PC-9 (cell line): ENCODE data around the gene BOC. TPM values are rescaled to one million over a fixed set of nuclear protein-coding genes. Genes with fewer than 3 reads are reported as not detected.

Experiments used
- BruUV-seq: library from RNA; stranded (reverse); fragments of 400-500 nt; replicated peaks from 2 replicates; lab custom pipeline; 2021; lab: Mats Ljungman, UMichigan
- CTCF ChIA-PET: fragments of 300-600 bp; sonication (Branson Sonifier 250); formaldehyde crosslinking; loops from one replicate; lab custom pipeline; 2022; ENCODE audit warnings: antibody characterized with exemption; lab: Charles Lee
- POLR2A ChIA-PET: fragments of 300-600 bp; sonication (Branson Sonifier 250); formaldehyde crosslinking; loops from one replicate; lab custom pipeline; 2022; ENCODE audit warnings: antibody characterized with exemption; ENCODE audit not compliant: unreplicated experiment; lab: Charles Lee
- DNase-seq, 2 experiments: peaks; one replicate each; pipeline versions ENCODE4 v3.0.0 to v3.0.0-alpha.2; 2015 to 2022; ENCODE audit warnings: mixed read lengths in 1 of 2
- H2AFZ ChIP-seq: fragments of 200-600 bp; sonication (generic); 2 replicates; pipeline ENCODE4 v1.8.1; 2017; ENCODE audit warnings: antibody characterized with exemption
- H3F3A ChIP-seq: fragments of 200-600 bp; sonication (generic); 2 replicates; pipeline ENCODE4 v1.8.1; 2017; ENCODE audit warnings: antibody characterized with exemption, mild to moderate bottlenecking, low read depth; ENCODE audit not compliant: insufficient read depth
- H3K27ac ChIP-seq: fragments of 200-600 bp; sonication (generic); 2 replicates; pipeline ENCODE4 v1.6.1; 2016; ENCODE audit warnings: mixed run types
- H3K27me3 ChIP-seq: fragments of 200-600 bp; sonication (generic); 2 replicates; pipeline ENCODE4 v1.6.1; 2016; ENCODE audit warnings: low read depth, mixed run types; ENCODE audit not compliant: insufficient read depth
- H3K36me3 ChIP-seq: fragments of 200-600 bp; sonication (generic); 2 replicates; pipeline ENCODE4 v1.6.1; 2016; ENCODE audit warnings: low read depth, mixed run types
- H3K4me1 ChIP-seq: fragments of 200-600 bp; sonication (generic); replicated peaks from 2 replicates; pipeline ENCODE4 v1.6.1; 2016; ENCODE audit warnings: mixed run types; ENCODE audit not compliant: insufficient read depth
- H3K4me2 ChIP-seq: fragments of 200-600 bp; sonication (generic); 2 replicates; pipeline ENCODE4 v1.6.1; 2017; ENCODE audit warnings: mixed run types
- H3K4me3 ChIP-seq: fragments of 200-600 bp; sonication (generic); 2 replicates; pipeline ENCODE4 v1.6.1; 2016; ENCODE audit warnings: mixed run types
- H3K79me2 ChIP-seq: fragments of 200-600 bp; sonication (generic); 2 replicates; pipeline ENCODE4 v1.6.1; 2017; ENCODE audit warnings: low read depth, mixed run types
- H3K9me2 ChIP-seq: fragments of 200-600 bp; sonication (generic); 2 replicates; pipeline ENCODE4 v1.8.1; 2017; ENCODE audit warnings: mild to moderate bottlenecking; ENCODE audit not compliant: insufficient read depth
- H3K9me3 ChIP-seq: fragments of 200-600 bp; sonication (generic); 2 replicates; pipeline ENCODE4 v1.8.1; 2016; ENCODE audit warnings: low read depth; ENCODE audit not compliant: insufficient read depth
- H4K20me1 ChIP-seq: fragments of 200-600 bp; sonication (generic); 2 replicates; pipeline ENCODE4 v1.8.1; 2017; ENCODE audit not compliant: insufficient read depth
- CTCF ChIP-seq: fragments of 200-600 bp; sonication (generic); conservative IDR thresholded peaks from 2 replicates; pipeline ENCODE4 v1.6.1; 2017; ENCODE audit warnings: mixed run types, antibody characterized with exemption, mild to moderate bottlenecking, moderate library complexity
- EZH2 ChIP-seq: fragments of 200-600 bp; sonication (generic); IDR thresholded peaks from 2 replicates; pipeline ENCODE4 v1.8.0; 2017; ENCODE audit warnings: antibody characterized with exemption, low read depth
- intact Hi-C: fragments of 100-400 bp; cut with micrococcal nuclease; formaldehyde crosslinking; loops from one replicate; pipeline ENCODE4 v1.10.0; 2022; ENCODE audit not compliant: unreplicated experiment
- total RNA-seq: library from RNA; stranded (reverse); gene quantifications from 2 replicates; pipeline ENCODE4 v1.2.3, GENCODE V29; 2021

Gene BOC
- total RNA-seq, 1 experiment from 2014 or later: 3.0 TPM

- no peaks in the 10 kb centered on the region for H3K79me2 ChIP-seq
- H3F3A ChIP-seq: no peaks in the 10 kb centered on the region
- no peak overlapping the region for H3K4me3 ChIP-seq
- H2AFZ ChIP-seq: no peak overlapping the region
- ChIA-PET CTCF (no interaction called here), POLR2A (no interaction called here)
- H3K9me2 ChIP-seq: no peaks in the 10 kb centered on the region
- intact Hi-C loops: no loop called here
- H4K20me1 ChIP-seq: no peaks in the 10 kb centered on the region
- TF ChIP-seq EZH2 (no peak), CTCF (no peak)
- H3K4me2 ChIP-seq: no peak overlapping the region
- no TSS peak for BruUV-seq
- no peaks in the 10 kb centered on the region for H3K9me3 ChIP-seq
- no peak overlapping the region for H3K27ac ChIP-seq
- H3K4me1 ChIP-seq: no peaks in the 10 kb centered on the region
- no peaks in the 10 kb centered on the region for H3K36me3 ChIP-seq
- H3K27me3 ChIP-seq: no peaks in the 10 kb centered on the region
- no peak for DNase-seq
Observed at GRCh38 chr3:113223475-113224281, 12.3 kb downstream of the BOC start.

DNA sequence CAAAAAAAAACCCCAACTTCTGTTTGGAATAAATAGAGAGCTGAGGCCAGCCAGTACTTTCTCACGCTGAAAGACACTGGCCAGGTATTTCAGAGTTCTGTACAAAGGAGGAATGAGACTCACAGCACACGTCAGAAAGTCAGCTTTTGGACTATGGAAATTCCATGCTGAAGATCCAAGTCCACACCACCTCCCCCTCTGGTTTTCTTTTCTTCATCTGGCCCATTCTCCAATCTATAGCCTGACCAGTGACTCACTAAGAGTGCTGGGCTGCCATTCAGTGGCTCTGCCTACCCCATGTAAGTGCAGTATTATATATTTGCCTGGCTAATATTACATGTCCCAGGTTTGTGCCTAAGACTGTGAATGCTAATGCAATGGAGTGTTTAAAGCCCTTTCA lies 13.9 kb downstream of the BOC start:
- no peak overlapping the region for H3K4me2 ChIP-seq
- intact Hi-C loops: no loop called here
- no peaks in the 10 kb centered on the region for H3K9me3 ChIP-seq
- no peaks in the 10 kb centered on the region for H3K4me1 ChIP-seq
- no peaks in the 10 kb centered on the region for H3K36me3 ChIP-seq
- H3F3A ChIP-seq: no peaks in the 10 kb centered on the region
- no peaks in the 10 kb centered on the region for H3K79me2 ChIP-seq
- no peak for DNase-seq
- H3K4me3 ChIP-seq: no peak overlapping the region
- no peak overlapping the region for H2AFZ ChIP-seq
- ChIA-PET POLR2A (no interaction called here), CTCF (no interaction called here)
- no peaks in the 10 kb centered on the region for H4K20me1 ChIP-seq
- no peak overlapping the region for H3K27ac ChIP-seq
- no TSS peak for BruUV-seq
- TF ChIP-seq EZH2: no peak
- TF ChIP-seq CTCF: no peak
- no peaks in the 10 kb centered on the region for H3K27me3 ChIP-seq
- no peaks in the 10 kb centered on the region for H3K9me2 ChIP-seq

DNA sequence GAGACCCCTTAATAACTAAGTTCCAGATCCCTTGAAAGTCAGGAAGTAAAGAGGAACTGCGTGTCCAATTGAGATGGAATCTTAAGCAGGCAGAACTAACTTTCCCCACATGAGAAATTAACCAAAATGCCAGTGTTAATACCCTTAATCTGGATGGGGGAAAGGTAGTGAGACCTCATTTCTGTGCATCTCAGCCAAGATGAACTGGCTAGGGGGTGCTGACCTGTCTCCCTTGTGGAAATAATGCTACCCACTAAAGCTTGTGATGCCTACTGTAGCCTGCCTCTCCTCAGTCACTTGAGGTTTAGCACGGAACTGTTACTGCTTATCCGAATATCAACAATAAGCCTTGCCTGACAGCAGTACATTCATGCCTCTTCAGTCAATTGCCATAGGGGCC lies 15.1 kb downstream of the BOC start:
- Histone ChIP-seq H3K79me2 (no peaks in the 10 kb centered on the region), H3K4me1 (peaks cover 4% of the 10 kb centered on the region), H3K4me2 (no peak overlapping the region), H3K9me2 (no peaks in the 10 kb centered on the region), H3K27me3 (no peaks in the 10 kb centered on the region), H3K9me3 (no peaks in the 10 kb centered on the region), H3K36me3 (no peaks in the 10 kb centered on the region), H4K20me1 (no peaks in the 10 kb centered on the region), H2AFZ (no peak overlapping the region), H3K4me3 (no peak overlapping the region), H3K27ac (no peak overlapping the region), H3F3A (no peaks in the 10 kb centered on the region)
- ChIA-PET POLR2A (no interaction called here), CTCF (no interaction called here)
- intact Hi-C loops: no loop called here
- no TSS peak for BruUV-seq
- no peak for TF ChIP-seq CTCF
- TF ChIP-seq EZH2: no peak
- DNase-seq: no peak
